ENCODE results near the gene CHRM5.

The CHRM5 gene

GRCh38 chr15:33968224-33968623 is at the start of gene CHRM5:
TSS of gene CHRM5 (plus strand) at chr15:33968497. CDS start at chr15:34062718, 94,221 bp downstream.
- no peak for DNase-seq (ENCODE audit: low spot score)

- no peak for DNase-seq (ENCODE audit: low spot score)
Observed at GRCh38 chr15:33923446-33923845, 44.9 kb upstream of the CHRM5 start.

GRCh38 chr15:33926260-33926659 is 42.0 kb upstream of the CHRM5 start:
- no peak for DNase-seq (ENCODE audit: low spot score)

GRCh38 chr15:33932734-33933133 is 35.6 kb upstream of the CHRM5 start:
- no peak for DNase-seq (ENCODE audit: low spot score)

- no peak for DNase-seq (ENCODE audit: low spot score)
Observed at GRCh38 chr15:33934396-33934795, 33.9 kb upstream of the CHRM5 start.

- peak; percentile 16 for DNase-seq (ENCODE audit: low spot score)
Observed at GRCh38 chr15:33934921-33935320, 33.4 kb upstream of the CHRM5 start.

- DNase-seq (ENCODE audit: low spot score) = no peak
Observed at GRCh38 chr15:33941279-33942063, 26.8 kb upstream of the CHRM5 start.

- no peak for DNase-seq (ENCODE audit: low spot score)
Observed at GRCh38 chr15:33946152-33946551, 22.1 kb upstream of the CHRM5 start.

GRCh38 chr15:33955945-33956344 is 12.4 kb upstream of the CHRM5 start:
- DNase-seq (ENCODE audit: low spot score) = no peak

GRCh38 chr15:33956397-33956796 is 11.9 kb upstream of the CHRM5 start:
- no peak for DNase-seq (ENCODE audit: low spot score)

GRCh38 chr15:33959844-33960548 is 8.3 kb upstream of the CHRM5 start:
- DNase-seq (ENCODE audit: low spot score) = no peak

- DNase-seq (ENCODE audit: low spot score) = no peak
Observed at GRCh38 chr15:33960549-33960935, 7.8 kb upstream of the CHRM5 start.

- DNase-seq (ENCODE audit: low spot score) = peak; percentile 27
Observed at GRCh38 chr15:33963831-33964664, 4.2 kb upstream of the CHRM5 start.

GRCh38 chr15:33964665-33965040 is 3.6 kb upstream of the CHRM5 start:
- no peak for DNase-seq (ENCODE audit: low spot score)

- no peak for DNase-seq (ENCODE audit: low spot score)
Observed at GRCh38 chr15:33968821-33969220, 524 bp downstream of the CHRM5 start.

GRCh38 chr15:33971811-33972210 is 3.5 kb downstream of the CHRM5 start:
- DNase-seq (ENCODE audit: low spot score) = no peak

GRCh38 chr15:33975022-33975565 is 6.8 kb downstream of the CHRM5 start:
- no peak for DNase-seq (ENCODE audit: low spot score)

GRCh38 chr15:33980159-33980558 is 11.9 kb downstream of the CHRM5 start:
- no peak for DNase-seq (ENCODE audit: low spot score)

- no peak for DNase-seq (ENCODE audit: low spot score)
Observed at GRCh38 chr15:33982516-33982915, 14.2 kb downstream of the CHRM5 start.

GRCh38 chr15:33985287-33985686 is 17.0 kb downstream of the CHRM5 start:
- DNase-seq (ENCODE audit: low spot score) = peak; percentile 56

GRCh38 chr15:33985751-33986150 is 17.5 kb downstream of the CHRM5 start:
- no peak for DNase-seq (ENCODE audit: low spot score)

GRCh38 chr15:33987444-33987843 is 19.1 kb downstream of the CHRM5 start:
- no peak for DNase-seq (ENCODE audit: low spot score)
